GM23338 (cell line): ENCODE results near the gene ACBD7. TPM values are rescaled to one million over a fixed set of nuclear protein-coding genes. Genes with fewer than 3 reads are reported as not detected.
A peak's percentile ranks its signal among the peaks of the same experiment; 100 is the strongest.

Source experiments
- ATAC-seq: fragments of 200-7000 bp; cut with Tn5 transposase; 3 replicates; pipeline ENCODE4 v1.9.1; 2020
- DNase-seq: peaks from one replicate; pipeline ENCODE4 v3.0.0-alpha.2; 2015; ENCODE audit warnings: low spot score
- H2AFZ ChIP-seq: fragments of 200-600 bp; sonication (generic); 2 replicates; pipeline ENCODE4 v1.8.0; 2016; ENCODE audit warnings: antibody characterized with exemption, mild to moderate bottlenecking, moderate library complexity
- H3F3A ChIP-seq: fragments of 200-600 bp; sonication (generic); replicated peaks from 2 replicates; pipeline ENCODE4 v1.8.0; 2017; ENCODE audit warnings: antibody characterized with exemption, mixed run types, low read depth
- H3K27ac ChIP-seq: fragments of 200-600 bp; sonication (generic); 2 replicates; pipeline ENCODE4 v1.6.1; 2016; ENCODE audit warnings: low read depth
- H3K27me3 ChIP-seq: fragments of 200-600 bp; sonication (generic); 2 replicates; pipeline ENCODE4 v1.8.0; 2016; ENCODE audit warnings: mild to moderate bottlenecking, mixed run types, moderate library complexity; ENCODE audit not compliant: insufficient read depth
- H3K36me3 ChIP-seq: fragments of 200-600 bp; sonication (generic); 2 replicates; pipeline ENCODE4 v1.8.0; 2016; ENCODE audit warnings: mild to moderate bottlenecking; ENCODE audit not compliant: insufficient read depth
- H3K4me1 ChIP-seq: fragments of 200-600 bp; sonication (generic); 2 replicates; pipeline ENCODE4 v1.8.0; 2016; ENCODE audit warnings: mild to moderate bottlenecking, moderate library complexity; ENCODE audit not compliant: insufficient read depth
- H3K4me2 ChIP-seq: fragments of 200-600 bp; sonication (generic); 2 replicates; pipeline ENCODE4 v1.7.1; 2017; ENCODE audit warnings: mixed run types
- H3K4me3 ChIP-seq: fragments of 200-600 bp; sonication (generic); 2 replicates; pipeline ENCODE4 v1.6.1; 2016; ENCODE audit warnings: mixed run types
- H3K79me2 ChIP-seq: fragments of 200-600 bp; sonication (generic); replicated peaks from 2 replicates; pipeline ENCODE4 v1.8.0; 2017; ENCODE audit warnings: mild to moderate bottlenecking; ENCODE audit not compliant: insufficient read depth
- H3K9me2 ChIP-seq: fragments of 200-600 bp; sonication (generic); 2 replicates; pipeline ENCODE4 v1.8.0; 2017; ENCODE audit not compliant: insufficient read depth
- H4K20me1 ChIP-seq: fragments of 200-600 bp; sonication (generic); replicated peaks from 2 replicates; pipeline ENCODE4 v1.8.0; 2017; ENCODE audit warnings: mild to moderate bottlenecking; ENCODE audit not compliant: insufficient read depth
- H3K27ac Mint-ChIP-seq: 2 replicates; pipeline ENCODE4 v1.8.0; 2020; ENCODE audit warnings: inconsistent platforms, mild to moderate bottlenecking, moderate library complexity, mixed read lengths
- H3K27me3 Mint-ChIP-seq: 3 replicates; pipeline ENCODE4 v1.8.0; 2022; ENCODE audit warnings: low read depth, mild to moderate bottlenecking, moderate library complexity, mixed read lengths, inconsistent platforms; ENCODE audit not compliant: insufficient read depth, poor library complexity
- H3K36me3 Mint-ChIP-seq: 3 replicates; pipeline ENCODE4 v1.8.0; 2021; ENCODE audit warnings: low read depth, mild to moderate bottlenecking, inconsistent platforms, moderate library complexity, mixed read lengths
- H3K4me1 Mint-ChIP-seq: 3 replicates; pipeline ENCODE4 v1.8.0; 2020; ENCODE audit warnings: mild to moderate bottlenecking, inconsistent platforms, mixed read lengths
- H3K4me3 Mint-ChIP-seq: 3 replicates; pipeline ENCODE4 v1.8.0; 2021; ENCODE audit warnings: moderate library complexity, mild to moderate bottlenecking, inconsistent platforms, mixed read lengths
- H3K9me3 Mint-ChIP-seq: 3 replicates; pipeline ENCODE4 v1.8.0; 2020; ENCODE audit warnings: moderate library complexity, mild to moderate bottlenecking, inconsistent platforms, mixed read lengths
- CTCF ChIP-seq, 2 experiments: fragments of 200-600 bp in 1 of 2; sonication (generic) in 1 of 2; conservative IDR thresholded peaks; 2 replicates each; pipeline versions ENCODE4 v1.5.1 to v1.6.1; 2016 to 2017; ENCODE audit warnings: antibody characterized with exemption in 2 of 2, low read depth in 2 of 2, mild to moderate bottlenecking in 2 of 2, moderate library complexity in 1 of 2
- ETS1 ChIP-seq: IDR thresholded peaks from 2 replicates; pipeline ENCODE4 v1.6.1; 2016; ENCODE audit warnings: antibody characterized with exemption
- EZH2phosphoT487 ChIP-seq: fragments of 200-600 bp; sonication (generic); IDR thresholded peaks from one replicate; pipeline ENCODE4 v1.8.1; 2018; ENCODE audit warnings: antibody characterized with exemption; ENCODE audit not compliant: unreplicated experiment
- POLR2AphosphoS5 ChIP-seq: IDR thresholded peaks from 2 replicates; pipeline ENCODE4 v1.6.1; 2016; ENCODE audit warnings: antibody characterized with exemption, low read depth
- REST ChIP-seq: IDR thresholded peaks from one replicate; pipeline ENCODE4 v1.6.1; 2018; ENCODE audit warnings: antibody characterized with exemption; ENCODE audit not compliant: unreplicated experiment
- polyA plus RNA-seq: library from polyadenylated mRNA; unstranded; fragments of >200 nt; fragmentation: Nextera tagmentation; extraction: Ambion mirVana; gene quantifications from 2 replicates; pipeline ENCODE4 v1.2.1, GENCODE V29; 2016
- total RNA-seq: library from RNA; depleted of rRNA; stranded (reverse); fragments of >200 nt; shearing (Covaris generic); gene quantifications from 2 replicates; pipeline ENCODE4 v1.2.3, GENCODE V29; 2014

ACBD7 gene
- total and polyA plus RNA-seq, 2 experiments from 2014 or later: 2.8 to 14.7 TPM

GRCh38 chr10:15072358-15072757 lies 16.2 kb downstream of the ACBD7 start (continued):
- no peak for TF ChIP-seq REST
- no peak for TF ChIP-seq POLR2AphosphoS5

- H3K9me3 Mint-ChIP-seq: peaks cover 25% of the 10 kb centered on the region
- no peaks in the 10 kb centered on the region for H3F3A ChIP-seq
- H3K4me1 Mint-ChIP-seq: no peaks in the 10 kb centered on the region; the same call in 2 of the 3 replicates
- H3K4me3 ChIP-seq: no peak overlapping the region
- no peaks in the 10 kb centered on the region for H3K79me2 ChIP-seq
- H3K4me1 ChIP-seq: no peaks in the 10 kb centered on the region
- no peaks in the 10 kb centered on the region for H4K20me1 ChIP-seq
- no peak overlapping the region for H3K27ac Mint-ChIP-seq
- TF ChIP-seq CTCF (conservative IDR thresholded peaks at IDR 0.05; ENCODE audit: low read depth in 2 of 2) (peak in 1 of 2 experiments; percentile 28; a peak in 3 of 4 replicates), POLR2AphosphoS5 (no peak)
- peaks cover 22% of the 10 kb centered on the region for H3K36me3 Mint-ChIP-seq
- DNase-seq: no peak
- no peak overlapping the region for H3K27ac ChIP-seq
- H3K4me3 Mint-ChIP-seq: no peak overlapping the region
- H3K36me3 ChIP-seq: peaks cover 9% of the 10 kb centered on the region
- no peaks in the 10 kb centered on the region; the same call in 1 of the 2 replicates for H3K9me2 ChIP-seq
- no peak overlapping the region for H2AFZ ChIP-seq
- peak; percentile 65 for ATAC-seq
- no peaks in the 10 kb centered on the region for H3K27me3 Mint-ChIP-seq
- no peaks in the 10 kb centered on the region for H3K27me3 ChIP-seq
- H3K4me2 ChIP-seq: no peak overlapping the region
These were observed 19.3 kb downstream of the ACBD7 start for GRCh38 chr10:15069230-15069629.

GRCh38 chr10:15068802-15069201 lies 19.8 kb downstream of the ACBD7 start:
- H3K9me2 ChIP-seq: no peaks in the 10 kb centered on the region; the same call in 1 of the 2 replicates
- no peak overlapping the region for H3K27ac ChIP-seq
- H3K27ac Mint-ChIP-seq: no peak overlapping the region
- H3K9me3 Mint-ChIP-seq: peaks cover 22% of the 10 kb centered on the region
- H3K27me3 Mint-ChIP-seq: no peaks in the 10 kb centered on the region
- no peak overlapping the region for H3K4me3 ChIP-seq
- H3K36me3 ChIP-seq: peaks cover 9% of the 10 kb centered on the region
- H3K4me3 Mint-ChIP-seq: no peak overlapping the region
- H2AFZ ChIP-seq: no peak overlapping the region
- no peaks in the 10 kb centered on the region for H3F3A ChIP-seq
- ATAC-seq (no peak), DNase-seq (no peak)
- no peaks in the 10 kb centered on the region for H3K4me1 ChIP-seq
- peaks cover 17% of the 10 kb centered on the region for H3K36me3 Mint-ChIP-seq
- H3K27me3 ChIP-seq: no peaks in the 10 kb centered on the region
- H3K4me2 ChIP-seq: no peak overlapping the region
- no peaks in the 10 kb centered on the region for H4K20me1 ChIP-seq
- no peaks in the 10 kb centered on the region; the same call in 2 of the 3 replicates for H3K4me1 Mint-ChIP-seq
- H3K79me2 ChIP-seq: no peaks in the 10 kb centered on the region
- TF ChIP-seq EZH2phosphoT487 (no peak), ETS1 (no peak), REST (no peak)
